ENCODE measurements around the gene GPR157.

GRCh38 chr1:9149151-9149550 lies 20.2 kb upstream of the GPR157 start:
- TF ChIP-seq NFIC (IDR thresholded peaks at IDR 0.05) (no peak), EGR1 (IDR thresholded peaks at IDR 0.05) (no peak), RAD21 (IDR thresholded peaks at IDR 0.05; ENCODE audit: low read depth) (no peak), EP300 (IDR thresholded peaks at IDR 0.05; ENCODE audit: borderline replicate concordance) (no peak), TEAD4 (IDR thresholded peaks at IDR 0.05) (no peak), YY1 (IDR thresholded peaks at IDR 0.05; ENCODE audit: low read depth) (no peak), REST (IDR thresholded peaks at IDR 0.05; ENCODE audit: low read depth) (no peak), TAF1 (IDR thresholded peaks at IDR 0.05; ENCODE audit: low read depth) (no peak), CEBPB (IDR thresholded peaks at IDR 0.05) (no peak), TCF12 (IDR thresholded peaks at IDR 0.05; ENCODE audit: low read depth) (no peak), ZBTB7A (IDR thresholded peaks at IDR 0.05; ENCODE audit: low read depth) (no peak), USF1 (IDR thresholded peaks at IDR 0.05) (no peak)

Data from Ishikawa (cell line).